ENCODE results near the gene GNB1L. TPM values are rescaled to one million over a fixed set of nuclear protein-coding genes. Genes with fewer than 3 reads are reported as not detected.

GNB1L gene
- total RNA-seq, 4 donors from 2014 or later = 4.6 to 8.7 (median 6.8) TPM

DNA sequence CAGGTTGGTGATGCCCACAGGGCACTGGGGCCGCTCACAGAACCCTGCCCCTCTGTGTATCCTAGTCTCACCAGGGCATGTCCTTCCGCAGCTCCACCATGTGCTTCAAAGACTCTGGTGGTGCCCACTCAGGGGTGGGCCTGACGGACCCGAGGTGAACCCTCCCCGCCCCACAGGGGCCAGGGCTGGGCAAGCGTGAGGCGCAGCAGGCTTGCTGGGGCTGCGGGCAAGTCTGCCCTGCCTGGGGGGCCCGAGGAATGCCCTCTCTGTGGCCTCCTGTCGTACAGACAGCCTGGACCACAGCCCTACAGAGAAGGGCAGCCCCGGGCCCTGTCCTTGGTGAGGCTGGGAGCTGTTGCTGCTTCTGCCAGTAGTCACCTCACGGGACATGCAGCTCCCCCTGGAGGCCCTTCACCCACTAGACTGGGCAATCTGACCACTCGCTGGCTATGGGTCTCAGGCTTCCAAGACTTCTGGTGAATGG, 53.9 kb downstream of the GNB1L start:
- intact Hi-C loops (cut with DNase I) = no loop called here
- no peak overlapping the region for H3K4me3 ChIP-seq
- no peaks in the 10 kb centered on the region for H3K9me3 ChIP-seq
- 95% methylated on average over 3 of the region's 13 CpGs for WGBS
- peaks cover 0 to 31% (median 8%) of the 10 kb centered on the region in 4 donors for H3K36me3 ChIP-seq
- TF ChIP-seq POLR2AphosphoS5 (IDR thresholded peaks at IDR 0.05) (no peak), EP300 (IDR thresholded peaks at IDR 0.05) (no peak)
- H3K27me3 ChIP-seq = no peaks in the 10 kb centered on the region
- DNase-seq (ENCODE audit: extremely low spot score) = no peak
- peaks cover 0 to 11% (median 4%) of the 10 kb centered on the region in 4 donors for H3K4me1 ChIP-seq
- no peak overlapping the region for H3K27ac ChIP-seq (replicated peaks in 1 of 4)

DNA sequence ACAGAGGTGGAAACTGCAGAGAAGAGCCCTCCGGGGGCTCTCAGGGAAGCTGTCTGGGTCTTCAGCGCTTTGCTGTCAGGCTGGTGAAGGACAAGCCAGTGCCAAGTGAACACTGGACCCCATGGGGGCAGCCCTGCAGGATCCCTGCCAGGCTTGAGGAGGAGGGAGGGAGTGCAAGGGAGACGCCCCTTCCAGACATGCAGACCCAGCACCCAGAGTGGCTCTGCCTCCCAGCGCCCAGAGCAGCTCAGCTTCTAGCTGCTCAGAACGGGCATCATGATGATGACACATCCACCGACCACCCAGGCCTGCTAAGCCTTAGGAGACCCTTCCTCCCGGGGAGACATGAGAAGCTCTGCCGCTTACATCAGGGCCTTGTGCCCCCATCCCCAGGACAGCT, 54.4 kb downstream of the GNB1L start:
- 100% methylated on average over 2 of the region's 8 CpGs for WGBS
- no peak overlapping the region for H3K27ac ChIP-seq (replicated peaks in 1 of 4)
- no peaks in the 10 kb centered on the region for H3K27me3 ChIP-seq
- intact Hi-C loops (cut with DNase I) = no loop called here
- H3K9me3 ChIP-seq = no peaks in the 10 kb centered on the region
- H3K4me3 ChIP-seq = no peak overlapping the region
- no peak for TF ChIP-seq EP300 (IDR thresholded peaks at IDR 0.05)
- TF ChIP-seq POLR2A (IDR thresholded peaks at IDR 0.05; ENCODE audit: low read depth) = no peak
- peaks cover 0 to 11% (median 4%) of the 10 kb centered on the region in 4 donors for H3K4me1 ChIP-seq
- H3K36me3 ChIP-seq = peaks cover 0 to 29% (median 7%) of the 10 kb centered on the region in 4 donors
- no peak for DNase-seq (ENCODE audit: extremely low spot score)

DNA sequence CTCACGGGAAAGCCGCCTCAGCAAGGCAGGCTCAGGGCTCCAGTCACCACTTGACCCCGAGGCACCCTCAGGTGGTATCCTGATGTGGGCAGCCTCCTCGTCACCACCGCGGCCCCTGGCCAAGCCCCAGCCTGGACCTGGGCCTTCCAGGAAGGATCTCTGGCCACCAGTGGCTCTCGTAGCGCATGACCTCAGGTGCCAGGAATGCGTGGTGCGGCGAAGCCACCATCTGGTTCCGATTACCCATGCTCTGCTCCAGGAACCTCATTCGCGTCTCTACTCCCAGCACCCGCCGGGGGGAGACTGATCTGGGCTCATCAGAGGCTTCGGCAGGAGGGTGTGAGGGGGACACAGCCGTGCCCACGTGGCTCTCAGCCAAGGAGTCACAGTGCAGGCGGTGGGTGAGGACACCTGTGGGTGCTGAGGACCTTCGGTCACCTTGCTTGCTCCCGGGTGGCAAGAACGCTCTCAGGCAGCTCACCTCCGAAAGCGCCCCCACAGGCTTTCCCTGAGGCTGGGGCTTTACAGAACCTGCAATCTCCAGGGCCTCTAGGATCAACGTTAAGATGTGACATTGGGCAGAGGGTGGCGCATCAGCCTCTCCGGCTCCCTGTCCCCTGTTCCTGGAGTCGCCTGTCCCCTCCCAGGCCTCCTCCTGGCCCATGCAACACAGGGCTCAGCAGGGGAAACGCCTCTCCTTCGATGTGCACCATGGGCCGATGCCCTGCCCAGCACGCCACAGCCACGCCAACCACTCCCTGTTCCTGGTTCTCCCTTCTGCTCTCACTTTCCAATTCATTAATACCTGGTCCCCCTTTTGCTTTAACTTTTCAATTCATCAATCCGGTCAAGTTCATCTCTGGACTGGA, 55.1 kb downstream of the GNB1L start:
- Histone ChIP-seq H3K27me3 (no peaks in the 10 kb centered on the region), H3K9me3 (no peaks in the 10 kb centered on the region), H3K36me3 (peaks cover 0 to 24% (median 7%) of the 10 kb centered on the region in 4 donors), H3K27ac (replicated peaks in 1 of 4) (no peak overlapping the region), H3K4me1 (peaks cover 0 to 11% (median 4%) of the 10 kb centered on the region in 4 donors), H3K4me3 (no peak overlapping the region)
- intact Hi-C loops (cut with DNase I) = no loop called here
- 76% methylated on average over 33 of the region's 35 CpGs for WGBS
- DNase-seq (ENCODE audit: extremely low spot score) = no peak
- TF ChIP-seq POLR2AphosphoS5 (IDR thresholded peaks at IDR 0.05) = peak in 1 of 2 donors; percentile 30
- no peak for TF ChIP-seq EP300 (IDR thresholded peaks at IDR 0.05)
- TF ChIP-seq, protein P1, sequence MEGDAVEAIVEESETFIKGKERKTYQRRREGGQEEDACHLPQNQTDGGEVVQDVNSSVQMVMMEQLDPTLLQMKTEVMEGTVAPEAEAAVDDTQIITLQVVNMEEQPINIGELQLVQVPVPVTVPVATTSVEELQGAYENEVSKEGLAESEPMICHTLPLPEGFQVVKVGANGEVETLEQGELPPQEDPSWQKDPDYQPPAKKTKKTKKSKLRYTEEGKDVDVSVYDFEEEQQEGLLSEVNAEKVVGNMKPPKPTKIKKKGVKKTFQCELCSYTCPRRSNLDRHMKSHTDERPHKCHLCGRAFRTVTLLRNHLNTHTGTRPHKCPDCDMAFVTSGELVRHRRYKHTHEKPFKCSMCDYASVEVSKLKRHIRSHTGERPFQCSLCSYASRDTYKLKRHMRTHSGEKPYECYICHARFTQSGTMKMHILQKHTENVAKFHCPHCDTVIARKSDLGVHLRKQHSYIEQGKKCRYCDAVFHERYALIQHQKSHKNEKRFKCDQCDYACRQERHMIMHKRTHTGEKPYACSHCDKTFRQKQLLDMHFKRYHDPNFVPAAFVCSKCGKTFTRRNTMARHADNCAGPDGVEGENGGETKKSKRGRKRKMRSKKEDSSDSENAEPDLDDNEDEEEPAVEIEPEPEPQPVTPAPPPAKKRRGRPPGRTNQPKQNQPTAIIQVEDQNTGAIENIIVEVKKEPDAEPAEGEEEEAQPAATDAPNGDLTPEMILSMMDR (IDR thresholded peaks at IDR 0.05) = no peak
- TF ChIP-seq POLR2A (IDR thresholded peaks at IDR 0.05; ENCODE audit: low read depth) = no peak

DNA sequence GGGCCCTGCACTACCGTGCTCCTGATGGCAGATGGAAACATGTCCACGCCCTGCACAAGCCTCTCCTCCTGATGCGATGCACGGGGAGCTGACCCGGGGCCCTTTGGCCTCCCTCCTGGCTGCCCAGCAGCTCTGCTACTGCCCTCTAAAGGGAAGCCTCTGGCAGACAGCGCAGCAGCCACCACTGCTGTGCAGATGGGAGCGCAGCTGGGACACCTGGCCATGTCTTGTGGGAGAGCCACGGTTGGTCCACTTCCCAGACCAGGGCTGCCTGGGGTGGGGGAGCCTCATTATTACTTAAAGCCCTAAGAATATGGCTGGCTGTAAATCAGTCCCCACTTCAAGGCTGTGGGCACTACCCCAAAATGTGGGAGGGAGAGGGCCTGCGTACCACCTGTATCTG, 55.8 kb downstream of the GNB1L start:
- Histone ChIP-seq H3K27ac (replicated peaks in 1 of 4) (no peak overlapping the region), H3K36me3 (peaks cover 0 to 24% (median 7%) of the 10 kb centered on the region in 4 donors), H3K4me1 (peaks cover 0 to 11% (median 4%) of the 10 kb centered on the region in 4 donors), H3K9me3 (no peaks in the 10 kb centered on the region), H3K4me3 (no peak overlapping the region), H3K27me3 (no peaks in the 10 kb centered on the region)
- TF ChIP-seq, protein P1 (IDR thresholded peaks at IDR 0.05) = no peak
- no peak for TF ChIP-seq POLR2AphosphoS5 (IDR thresholded peaks at IDR 0.05)
- TF ChIP-seq POLR2A (IDR thresholded peaks at IDR 0.05; ENCODE audit: low read depth) = no peak
- no peak for TF ChIP-seq EP300 (IDR thresholded peaks at IDR 0.05)
- no peak for DNase-seq (ENCODE audit: extremely low spot score)
- intact Hi-C loops (cut with DNase I) = no loop called here
- 83% methylated on average over 1 of the region's 9 CpGs for WGBS

DNA sequence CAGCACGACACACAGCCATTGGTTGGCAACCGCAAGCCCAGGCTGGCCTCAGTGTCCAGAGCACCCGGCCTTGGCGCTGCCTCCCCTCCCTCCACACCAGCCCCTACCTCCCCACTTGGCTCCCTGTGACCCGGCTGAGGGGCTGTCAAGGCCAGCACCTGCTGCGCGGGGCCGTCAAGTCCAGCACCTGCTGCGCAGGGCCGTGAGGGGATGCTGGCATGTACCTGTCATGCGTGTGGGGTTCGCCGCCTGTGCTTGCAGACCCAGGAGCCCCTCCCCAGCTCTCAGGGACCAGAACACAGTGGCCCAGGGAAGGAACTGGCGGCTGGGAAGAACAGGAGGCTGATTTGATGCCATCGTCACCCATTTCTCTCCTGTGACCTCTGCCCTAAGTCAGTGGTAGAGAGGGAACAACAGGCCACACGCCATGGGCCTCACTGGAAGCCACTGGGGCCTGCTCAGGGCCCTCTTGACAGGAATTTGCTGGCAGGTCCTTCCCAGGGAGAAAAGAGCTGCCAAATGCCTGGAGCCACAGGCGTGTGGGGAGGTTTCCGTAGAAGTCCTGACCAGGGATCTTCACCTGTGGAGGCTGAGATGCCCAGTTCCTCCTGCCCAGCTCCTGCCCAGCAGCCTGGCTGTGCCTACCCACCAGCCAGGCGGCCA, 56.5 kb downstream of the GNB1L start:
- H3K27ac ChIP-seq (replicated peaks in 1 of 4) = no peak overlapping the region
- TF ChIP-seq EP300 (IDR thresholded peaks at IDR 0.05) (no peak), POLR2A (IDR thresholded peaks at IDR 0.05; ENCODE audit: low read depth) (no peak), POLR2AphosphoS5 (IDR thresholded peaks at IDR 0.05) (no peak)
- TF ChIP-seq, protein P1 (IDR thresholded peaks at IDR 0.05) = no peak
- intact Hi-C loops (cut with DNase I) = no loop called here
- DNase-seq (ENCODE audit: extremely low spot score) = no peak
- no peaks in the 10 kb centered on the region for H3K27me3 ChIP-seq
- no peak overlapping the region for H3K4me3 ChIP-seq
- WGBS = 93% methylated on average over 13 of the region's 19 CpGs
- H3K9me3 ChIP-seq = no peaks in the 10 kb centered on the region
- H3K36me3 ChIP-seq = peaks cover 0 to 17% (median 7%) of the 10 kb centered on the region in 4 donors
- H3K4me1 ChIP-seq = peaks cover 0 to 11% (median 4%) of the 10 kb centered on the region in 4 donors

Measured in esophagus muscularis mucosa (tissue), 4 donors.